ENCODE results near the gene FLRT1. TPM values are rescaled to one million over a fixed set of nuclear protein-coding genes. Genes with fewer than 3 reads are reported as not detected.

FLRT1 gene
- total RNA-seq, 2 experiments from 2014 or later = 0.05 to 0.23 TPM

- POLR2A ChIA-PET = no interaction called here
- DNase-seq = no peak
- no peaks in the 10 kb centered on the region for H3K9me3 Mint-ChIP-seq
Measured at GRCh38 chr11:64020976-64021756, 14.6 kb upstream of the FLRT1 start.

GRCh38 chr11:64021757-64022093 lies 14.0 kb upstream of the FLRT1 start:
- no peaks in the 10 kb centered on the region for H3K9me3 Mint-ChIP-seq
- DNase-seq = no peak
- H3K4me1 Mint-ChIP-seq = no peaks in the 10 kb centered on the region
- no peak overlapping the region for H3K27ac Mint-ChIP-seq
- ChIA-PET CTCF (no interaction called here), POLR2A (no interaction called here)
- H3K36me3 Mint-ChIP-seq (ENCODE audit: low read depth) = no peaks in the 10 kb centered on the region
- H3K27me3 Mint-ChIP-seq = no peaks in the 10 kb centered on the region
- H3K4me3 Mint-ChIP-seq = no peak overlapping the region

More at GRCh38 chr11:64020976-64021756, 14.6 kb upstream of the FLRT1 start:
- no peak overlapping the region for H3K4me3 Mint-ChIP-seq
- H3K4me1 Mint-ChIP-seq = no peaks in the 10 kb centered on the region
- CTCF ChIA-PET = no interaction called here
- no peaks in the 10 kb centered on the region for H3K27me3 Mint-ChIP-seq
- H3K27ac Mint-ChIP-seq = no peak overlapping the region
- no peaks in the 10 kb centered on the region for H3K36me3 Mint-ChIP-seq (ENCODE audit: low read depth)

GRCh38 chr11:64022125-64022784 lies 13.5 kb upstream of the FLRT1 start:
- Mint-ChIP-seq H3K9me3 (no peaks in the 10 kb centered on the region), H3K4me3 (no peak overlapping the region), H3K27me3 (peaks cover 4% of the 10 kb centered on the region), H3K36me3 (ENCODE audit: low read depth) (no peaks in the 10 kb centered on the region), H3K4me1 (no peaks in the 10 kb centered on the region), H3K27ac (no peak overlapping the region)
- no peak for DNase-seq
- ChIA-PET POLR2A (interaction anchor here (1.1 kb wide), 1 partner anchor 12 kb away, joined by 3 read pairs; no protein-coding TSS in a partner anchor), CTCF (no interaction called here)

- no peak for DNase-seq
- H3K4me3 Mint-ChIP-seq = no peak overlapping the region
- H3K4me1 Mint-ChIP-seq = no peaks in the 10 kb centered on the region
- no peak overlapping the region for H3K27ac Mint-ChIP-seq
- H3K27me3 Mint-ChIP-seq = peaks cover 5% of the 10 kb centered on the region
- no peaks in the 10 kb centered on the region for H3K36me3 Mint-ChIP-seq (ENCODE audit: low read depth)
- ChIA-PET CTCF (interaction anchor here (0.9 to 1.2 kb wide), 2 partner anchors 24 to 137 kb away, joined by 3 to 4 read pairs; no protein-coding TSS in a partner anchor), POLR2A (interaction anchor here (1.1 kb wide), 1 partner anchor 9 kb away, joined by 3 read pairs; no protein-coding TSS in a partner anchor)
- no peaks in the 10 kb centered on the region for H3K9me3 Mint-ChIP-seq
Measured at GRCh38 chr11:64023712-64024710, 11.7 kb upstream of the FLRT1 start.

GRCh38 chr11:64025205-64025604 lies 10.5 kb upstream of the FLRT1 start:
- DNase-seq = no peak
- H3K27ac Mint-ChIP-seq = no peak overlapping the region
- H3K4me1 Mint-ChIP-seq = no peaks in the 10 kb centered on the region
- no peaks in the 10 kb centered on the region for H3K9me3 Mint-ChIP-seq
- CTCF ChIA-PET = no interaction called here
- H3K27me3 Mint-ChIP-seq = peaks cover 7% of the 10 kb centered on the region
- POLR2A ChIA-PET = no interaction called here
- no peaks in the 10 kb centered on the region for H3K36me3 Mint-ChIP-seq (ENCODE audit: low read depth)
- H3K4me3 Mint-ChIP-seq = no peak overlapping the region

- ChIA-PET CTCF (no interaction called here), POLR2A (no interaction called here)
- no peak for DNase-seq
- Mint-ChIP-seq H3K36me3 (ENCODE audit: low read depth) (no peaks in the 10 kb centered on the region), H3K27me3 (peaks cover 7% of the 10 kb centered on the region), H3K4me1 (no peaks in the 10 kb centered on the region), H3K27ac (no peak overlapping the region), H3K4me3 (no peak overlapping the region), H3K9me3 (no peaks in the 10 kb centered on the region)
Measured at GRCh38 chr11:64026575-64027205, 9.0 kb upstream of the FLRT1 start.

GRCh38 chr11:64027651-64028397 lies 7.9 kb upstream of the FLRT1 start:
- H3K9me3 Mint-ChIP-seq = no peaks in the 10 kb centered on the region
- CTCF ChIA-PET = interaction anchor here (0.6 kb wide), 1 partner anchor 29 kb away, joined by 3 read pairs; no protein-coding TSS in a partner anchor
- H3K27ac Mint-ChIP-seq = no peak overlapping the region

GRCh38 chr11:64028398-64029115 lies 7.2 kb upstream of the FLRT1 start:
- Mint-ChIP-seq H3K9me3 (no peaks in the 10 kb centered on the region), H3K36me3 (ENCODE audit: low read depth) (no peaks in the 10 kb centered on the region), H3K4me3 (no peak overlapping the region), H3K27ac (no peak overlapping the region), H3K4me1 (no peaks in the 10 kb centered on the region), H3K27me3 (peaks cover 11% of the 10 kb centered on the region)
- no peak for DNase-seq
- POLR2A ChIA-PET = no interaction called here
- CTCF ChIA-PET = interaction anchor here (0.6 kb wide), 1 partner anchor 29 kb away, joined by 3 read pairs; no protein-coding TSS in a partner anchor

More at GRCh38 chr11:64027651-64028397, 7.9 kb upstream of the FLRT1 start:
- Mint-ChIP-seq H3K4me3 (no peak overlapping the region), H3K36me3 (ENCODE audit: low read depth) (no peaks in the 10 kb centered on the region), H3K4me1 (no peaks in the 10 kb centered on the region), H3K27me3 (peaks cover 10% of the 10 kb centered on the region)
- no peak for DNase-seq
- POLR2A ChIA-PET = no interaction called here

- POLR2A ChIA-PET = no interaction called here
- Mint-ChIP-seq H3K4me3 (no peak overlapping the region), H3K36me3 (ENCODE audit: low read depth) (no peaks in the 10 kb centered on the region), H3K4me1 (no peaks in the 10 kb centered on the region), H3K27ac (no peak overlapping the region), H3K9me3 (no peaks in the 10 kb centered on the region), H3K27me3 (peaks cover 22% of the 10 kb centered on the region)
- CTCF ChIA-PET = no interaction called here
- DNase-seq = no peak
Measured at GRCh38 chr11:64029773-64030172, 6.0 kb upstream of the FLRT1 start.

- H3K9me3 Mint-ChIP-seq = no peaks in the 10 kb centered on the region
- no peak for DNase-seq
- H3K27ac Mint-ChIP-seq = no peak overlapping the region
- peaks cover 27% of the 10 kb centered on the region for H3K27me3 Mint-ChIP-seq
- POLR2A ChIA-PET = no interaction called here
- peaks cover 3% of the 10 kb centered on the region for H3K4me1 Mint-ChIP-seq
- H3K36me3 Mint-ChIP-seq (ENCODE audit: low read depth) = peaks cover 2% of the 10 kb centered on the region
- H3K4me3 Mint-ChIP-seq = no peak overlapping the region
- CTCF ChIA-PET = no interaction called here
Measured at GRCh38 chr11:64031001-64031400, 4.7 kb upstream of the FLRT1 start.

GRCh38 chr11:64032050-64032449 lies 3.7 kb upstream of the FLRT1 start:
- Mint-ChIP-seq H3K4me3 (no peak overlapping the region), H3K36me3 (ENCODE audit: low read depth) (peaks cover 2% of the 10 kb centered on the region), H3K27ac (no peak overlapping the region), H3K9me3 (no peaks in the 10 kb centered on the region), H3K27me3 (peaks cover 28% of the 10 kb centered on the region), H3K4me1 (peaks cover 3% of the 10 kb centered on the region)
- no peak for DNase-seq
- ChIA-PET POLR2A (no interaction called here), CTCF (no interaction called here)

Data from activated CD4-positive, alpha-beta memory T cell treated with anti-CD3 and anti-CD28 coated beads, Interleukin-2, amount 10 ng/mL, durations not matched to agents 7 days and 5 days (primary cell).